Putamen (tissue), 1 donor: ENCODE data around the gene CYP2W1.
"Not testable (repeated sequence)": the region's sequence is repeated elsewhere in the genome, so short reads cannot be mapped to it uniquely, and the experiment has no call there.

Experiments
- DNase-seq: peaks from one replicate; pipeline ENCODE4 v3.0.0-alpha.2; 2016; ENCODE audit warnings: low spot score

Gene CYP2W1

DNA sequence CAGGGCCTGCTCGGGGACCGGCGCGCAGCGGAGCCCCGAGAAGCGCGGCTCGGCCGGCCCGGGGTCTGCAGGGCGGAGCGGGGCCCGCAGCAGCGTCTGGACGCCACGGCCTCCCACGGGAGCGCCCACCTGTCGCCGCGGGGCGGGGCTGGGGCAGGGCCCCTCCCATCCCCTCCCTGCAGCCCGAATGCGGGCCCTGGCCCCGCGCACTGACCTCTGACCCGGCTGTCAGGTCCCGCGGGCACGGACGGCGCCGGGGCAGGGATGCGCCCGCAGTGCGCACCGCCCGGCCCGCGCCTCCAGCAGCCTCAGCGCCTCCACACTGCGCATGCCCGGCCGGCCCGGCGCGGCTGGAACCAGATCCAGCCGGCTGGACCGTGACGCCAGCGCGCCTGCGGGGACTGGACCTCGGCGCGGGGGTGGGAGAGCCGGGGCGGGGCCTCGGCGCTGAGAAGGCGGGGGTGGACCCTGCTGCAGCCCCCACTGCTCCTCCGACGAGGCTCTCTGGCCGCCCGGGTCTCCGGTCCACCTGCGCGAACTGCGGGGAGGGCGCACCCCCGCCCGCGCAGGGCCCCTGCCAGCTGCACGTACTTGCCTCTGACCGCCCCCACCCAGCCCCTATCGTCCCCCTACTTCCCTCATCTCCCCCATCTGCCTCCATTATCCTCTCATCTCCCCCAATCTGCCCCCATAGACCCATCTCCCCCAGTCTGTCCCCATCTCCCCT lies 45.2 kb downstream of the CYP2W1 start:
- DNase-seq = peak; percentile 87

DNA sequence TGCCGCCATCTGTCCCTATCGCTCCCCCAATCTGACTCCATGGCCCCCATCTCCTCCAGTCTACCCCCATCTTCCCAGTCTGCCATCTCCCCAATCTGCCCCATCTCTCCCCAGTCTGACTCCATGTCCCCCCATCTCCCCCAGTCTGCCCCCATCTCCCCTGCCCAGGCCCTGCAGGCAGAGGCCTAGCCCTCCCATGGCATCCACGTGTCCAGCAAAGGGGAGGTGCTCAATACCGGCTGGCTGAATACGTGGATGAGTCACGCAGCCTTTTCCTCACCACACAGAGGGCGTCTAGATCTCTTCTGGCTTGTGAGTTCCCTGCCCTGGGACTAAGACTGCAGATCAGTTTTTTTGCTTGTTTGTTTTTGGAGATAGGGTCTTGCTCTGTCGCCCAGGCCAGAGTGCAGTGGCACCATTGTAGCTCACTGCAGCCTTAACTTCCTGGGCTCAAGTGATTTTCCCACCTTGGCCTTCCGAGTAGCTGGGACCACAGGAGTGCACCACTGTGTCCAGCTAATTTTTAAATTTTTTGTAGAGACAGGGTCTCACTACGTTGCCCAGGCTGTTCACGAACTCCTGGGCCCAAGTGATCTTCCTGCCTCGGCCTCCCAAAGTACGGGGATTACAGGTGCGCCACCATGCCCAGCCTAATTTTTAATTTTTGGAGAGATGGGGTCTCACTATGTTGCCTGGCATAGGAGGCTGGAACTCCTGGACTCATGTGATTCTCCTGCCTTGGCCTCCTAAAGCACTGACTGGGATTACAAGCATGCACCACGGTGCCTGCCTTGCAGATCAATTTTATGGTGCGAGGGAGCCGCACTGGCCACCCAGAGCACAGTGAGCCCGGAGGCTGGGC lies 46.0 kb downstream of the CYP2W1 start:
- DNase-seq = peak; percentile 82

DNA sequence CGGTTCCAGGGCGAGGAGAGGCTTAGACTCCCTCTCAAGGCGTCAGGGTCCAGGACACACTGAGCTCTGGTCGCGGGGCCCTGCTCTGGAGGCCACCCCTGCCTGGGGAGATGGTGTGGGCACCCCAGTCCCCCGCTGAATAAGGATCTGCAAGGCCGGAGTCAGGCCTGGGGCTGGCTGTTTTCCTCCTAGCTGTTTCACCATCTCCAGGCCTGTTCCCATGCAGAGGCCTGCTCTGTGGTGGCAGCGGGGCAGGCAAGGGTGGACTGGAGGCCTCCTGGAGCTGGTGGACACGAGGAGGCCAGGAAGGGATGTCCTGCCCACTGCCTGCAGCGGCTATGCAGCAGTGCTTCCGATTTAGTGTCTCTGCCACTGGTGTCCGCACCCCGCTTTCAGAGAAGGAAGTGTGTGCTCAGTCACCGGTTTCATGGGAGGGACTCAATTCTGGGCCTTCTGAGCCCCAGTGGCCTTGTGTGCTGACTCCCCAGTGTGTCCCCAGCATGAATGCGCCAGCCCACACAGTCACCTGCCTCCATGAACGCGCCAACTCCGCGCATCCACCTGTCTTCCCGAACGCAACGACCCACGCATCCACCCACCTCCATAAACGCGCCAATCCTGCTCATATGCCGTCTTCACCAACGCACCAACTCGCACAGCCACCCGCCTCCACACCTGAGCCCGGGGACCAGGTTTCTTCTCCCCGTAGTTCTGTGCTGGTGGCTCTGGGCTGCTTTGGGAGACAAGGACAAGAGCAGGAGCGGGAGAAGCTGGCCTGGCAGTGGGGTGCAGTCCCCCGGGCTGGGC lies 46.9 kb downstream of the CYP2W1 start:
- peak; percentile 79 for DNase-seq

DNA sequence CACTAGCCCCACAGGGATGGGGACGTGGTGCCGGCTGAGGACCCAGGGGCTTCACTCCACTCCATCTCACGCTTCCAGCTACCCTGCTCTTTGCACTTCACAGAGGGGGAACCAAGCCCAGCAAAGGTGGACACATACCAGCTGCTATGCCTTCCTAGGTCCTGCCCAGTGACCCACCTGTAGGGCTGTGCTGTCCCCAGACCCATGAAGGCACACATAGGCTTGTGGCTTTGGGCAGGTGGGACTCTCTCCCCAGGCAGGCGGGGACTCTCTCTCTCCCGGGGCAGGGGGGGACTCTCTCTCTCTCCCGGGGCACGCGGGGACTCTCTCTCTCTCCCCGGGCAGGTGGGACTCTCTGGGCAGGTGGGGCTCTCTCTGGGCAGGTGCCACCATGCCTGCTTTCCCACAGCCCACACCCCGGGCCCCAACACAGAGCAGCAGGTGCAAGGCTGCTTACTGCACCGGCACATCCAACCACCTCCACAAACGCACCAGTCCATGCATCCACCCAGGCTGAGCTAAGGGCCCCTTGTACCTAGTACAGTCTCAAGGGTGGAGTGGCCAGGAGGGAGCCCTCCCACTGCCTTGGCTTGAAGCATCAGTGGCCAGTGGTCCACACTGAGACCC lies 47.6 kb downstream of the CYP2W1 start:
- no peak for DNase-seq

DNA sequence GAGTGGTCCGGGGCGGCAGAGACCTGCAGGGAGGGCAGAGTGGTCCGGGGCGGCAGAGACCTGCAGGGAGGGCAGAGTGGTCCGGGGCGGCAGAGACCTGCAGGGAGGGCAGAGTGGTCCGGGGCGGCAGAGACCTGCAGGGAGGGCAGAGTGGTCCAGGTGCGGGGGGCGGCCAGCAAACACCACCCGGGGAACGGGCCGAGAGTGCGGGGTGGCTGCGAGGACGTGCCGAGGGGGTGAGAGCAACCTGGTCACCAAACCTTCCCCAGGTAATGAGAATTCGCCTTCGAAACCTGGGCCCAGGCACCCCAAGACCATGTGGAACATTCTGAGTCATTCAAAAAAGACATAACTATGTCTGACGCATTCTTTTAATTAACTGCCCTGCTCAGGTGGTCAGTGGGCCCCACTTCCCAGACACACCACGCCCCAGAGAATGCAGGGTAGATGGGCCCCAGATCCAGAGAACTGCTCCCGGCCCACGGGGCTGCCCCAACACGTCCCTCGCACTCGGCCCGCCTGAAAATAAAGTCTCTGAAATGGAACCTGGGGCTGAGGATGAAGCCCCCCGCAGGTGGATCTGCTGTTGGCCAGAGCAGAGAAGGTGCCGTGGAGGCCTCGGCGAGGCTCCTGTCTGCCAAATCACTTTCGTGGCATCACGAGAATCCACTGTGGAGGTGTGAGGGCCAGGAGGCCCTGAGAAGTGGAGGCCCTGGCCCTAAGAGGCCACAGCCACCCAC lies 48.9 kb downstream of the CYP2W1 start:
- DNase-seq = no peak

DNA sequence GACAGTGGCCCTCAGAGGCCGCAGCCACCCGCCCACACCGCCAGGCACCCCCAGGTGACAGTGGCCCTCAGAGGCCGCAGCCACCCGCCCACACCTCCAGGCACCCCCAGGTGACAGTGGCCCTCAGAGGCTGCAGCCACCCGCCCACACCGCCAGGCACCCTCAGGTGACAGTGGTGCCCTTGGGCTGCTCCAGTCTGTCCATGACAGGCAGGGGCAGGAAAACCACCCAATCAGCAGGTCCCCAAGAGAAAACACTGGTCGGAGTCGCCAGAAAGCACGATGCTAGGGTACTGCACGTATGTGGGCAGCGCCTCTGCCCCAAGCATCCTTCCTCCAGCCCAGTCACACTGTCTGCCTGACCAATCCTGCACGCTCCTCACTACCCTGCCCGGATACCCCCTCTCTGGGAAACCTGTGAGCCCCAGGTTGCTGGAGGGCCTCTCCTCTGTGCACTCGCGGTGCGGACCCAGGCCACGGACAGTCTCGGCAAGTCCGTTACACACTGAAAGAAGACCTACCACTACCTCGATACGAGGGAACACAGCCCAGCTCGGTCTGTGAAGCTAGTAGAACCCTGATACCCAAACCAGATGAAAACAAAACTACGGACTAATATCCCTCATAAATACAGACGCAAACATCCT lies 49.7 kb downstream of the CYP2W1 start:
- no peak for DNase-seq

DNA sequence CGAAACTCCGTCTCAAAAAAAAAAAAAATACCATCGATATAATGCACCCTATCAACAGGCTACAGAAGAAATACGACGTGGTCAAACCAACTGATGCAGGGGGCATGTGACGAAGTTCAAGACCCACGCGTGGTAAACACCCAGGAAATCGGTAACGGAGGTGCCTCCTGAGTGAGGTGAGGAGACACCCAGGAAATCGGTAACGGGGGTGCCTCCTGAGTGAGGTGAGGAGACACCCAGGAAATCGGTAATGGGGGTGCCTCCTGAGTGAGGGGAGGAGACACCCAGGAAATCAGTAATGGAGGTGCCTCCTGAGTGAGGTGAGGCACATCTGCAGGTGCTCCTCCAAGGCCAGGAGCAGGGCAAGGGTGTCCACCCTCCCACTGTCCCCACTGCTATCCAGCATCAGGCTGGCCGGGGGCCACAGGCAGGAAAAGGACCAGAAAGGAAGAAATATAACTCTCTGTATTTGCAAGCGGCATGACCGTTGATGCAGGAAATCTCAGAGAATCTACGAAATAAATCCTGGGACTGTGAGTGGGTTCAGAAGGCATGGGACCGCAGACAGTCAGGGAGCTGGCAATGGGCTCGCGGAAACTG lies 50.7 kb downstream of the CYP2W1 start:
- no peak for DNase-seq

DNA sequence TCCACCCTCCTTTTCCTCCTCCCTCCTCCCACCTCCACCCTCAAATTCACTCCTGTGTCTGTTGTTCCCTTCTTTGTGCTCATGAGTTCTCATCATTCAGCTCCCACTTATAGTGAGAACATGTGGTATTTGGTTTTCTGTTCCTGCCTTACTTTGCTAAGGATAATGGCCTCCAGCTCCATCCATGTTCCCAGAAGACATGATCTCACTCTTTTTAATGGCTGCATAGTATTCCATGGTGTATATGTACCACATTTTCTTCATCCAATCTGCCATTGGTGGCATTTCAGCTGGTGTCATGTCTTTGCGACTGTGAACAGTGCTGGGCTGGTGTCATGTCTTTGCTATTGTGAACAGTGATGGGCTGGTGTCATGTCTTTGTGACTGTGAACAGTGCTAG lies 51.8 kb downstream of the CYP2W1 start:
- not testable (repeated sequence) for DNase-seq

DNA sequence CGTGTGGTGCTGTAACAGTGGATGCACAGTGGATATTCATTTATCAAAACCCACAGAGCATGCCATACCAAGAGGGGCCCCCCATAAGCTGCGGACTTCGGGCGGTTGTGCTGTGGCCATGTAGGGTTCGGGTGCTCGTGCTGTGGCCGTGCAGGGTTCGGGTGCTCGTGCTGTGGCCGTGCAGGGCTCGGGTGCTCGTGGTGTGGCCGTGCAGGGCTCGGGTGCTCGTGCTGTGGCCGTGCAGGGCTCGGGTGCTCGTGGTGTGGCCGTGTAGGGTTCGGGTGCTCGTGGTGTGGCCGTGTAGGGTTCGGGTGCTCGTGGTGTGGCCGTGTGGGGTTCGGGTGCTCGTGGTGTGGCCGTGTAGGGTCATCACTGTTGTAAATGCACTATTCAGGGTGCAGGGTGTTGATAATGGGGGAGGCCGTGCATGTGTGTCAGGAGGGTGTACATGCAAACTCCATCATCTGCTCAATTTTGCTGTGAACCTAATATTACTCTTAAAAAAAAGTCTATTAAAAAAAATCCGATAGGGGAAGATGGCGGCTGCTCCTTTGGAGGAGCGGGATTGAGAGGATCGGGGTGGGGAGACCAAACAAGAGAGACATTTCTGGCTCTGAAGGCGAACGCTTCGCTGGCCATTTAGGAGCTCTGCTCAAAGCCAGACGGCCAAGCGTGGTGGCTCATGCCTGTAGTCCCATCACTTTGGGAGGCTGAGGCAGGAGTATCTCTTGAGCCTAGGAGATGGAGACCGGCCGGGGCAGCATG lies 53.4 kb downstream of the CYP2W1 start:
- DNase-seq = not testable (repeated sequence)
